HAP-1 (cell line): Measurements from ENCODE around the gene SPATA31E1.

Source experiments
- DNase-seq, 2 experiments: peaks; one replicate each; pipeline ENCODE4 v3.0.0-alpha.2; 2016 to 2020; ENCODE audit warnings: low spot score in 2 of 2
- H3K27me3 ChIP-seq: fragments of 250-450 bp; sonication (Bioruptor Pico); 2 replicates; pipeline ENCODE4 v1.5.1; 2020; ENCODE audit warnings: low read depth, mild to moderate bottlenecking, moderate library complexity
- H3K36me3 ChIP-seq: fragments of 250-450 bp; sonication (Bioruptor Pico); replicated peaks from 2 replicates; pipeline ENCODE4 v1.5.1; 2020; ENCODE audit warnings: mild to moderate bottlenecking
- H3K4me1 ChIP-seq: fragments of 250-450 bp; sonication (Bioruptor Pico); 2 replicates; pipeline ENCODE4 v1.5.1; 2020; ENCODE audit warnings: mild to moderate bottlenecking
- H3K4me3 ChIP-seq: fragments of 250-450 bp; sonication (Bioruptor Pico); 2 replicates; pipeline ENCODE4 v1.5.1; 2020; ENCODE audit warnings: mild to moderate bottlenecking, moderate library complexity
- H3K9me3 ChIP-seq: fragments of 250-450 bp; sonication (Bioruptor Pico); 2 replicates; pipeline ENCODE4 v1.5.1; 2020; ENCODE audit warnings: mild to moderate bottlenecking, moderate library complexity
- in situ Hi-C: fragments of 300-500 bp; cut with MboI; formaldehyde crosslinking; loops from 3 replicates; pipeline ENCODE4 v1.14.3; 2020; ENCODE audit warnings: low sequenced_read_pairs, inconsistent platforms, mixed read lengths

Gene SPATA31E1

GRCh38 chr9:87884578-87885459 is 2.1 kb downstream of the SPATA31E1 start:
- Histone ChIP-seq H3K27me3 (no peaks in the 10 kb centered on the region), H3K9me3 (no peaks in the 10 kb centered on the region), H3K4me1 (no peaks in the 10 kb centered on the region), H3K4me3 (no peak overlapping the region), H3K36me3 (no peaks in the 10 kb centered on the region)
- no peak for DNase-seq
- in situ Hi-C loops = no loop called here

DNA sequence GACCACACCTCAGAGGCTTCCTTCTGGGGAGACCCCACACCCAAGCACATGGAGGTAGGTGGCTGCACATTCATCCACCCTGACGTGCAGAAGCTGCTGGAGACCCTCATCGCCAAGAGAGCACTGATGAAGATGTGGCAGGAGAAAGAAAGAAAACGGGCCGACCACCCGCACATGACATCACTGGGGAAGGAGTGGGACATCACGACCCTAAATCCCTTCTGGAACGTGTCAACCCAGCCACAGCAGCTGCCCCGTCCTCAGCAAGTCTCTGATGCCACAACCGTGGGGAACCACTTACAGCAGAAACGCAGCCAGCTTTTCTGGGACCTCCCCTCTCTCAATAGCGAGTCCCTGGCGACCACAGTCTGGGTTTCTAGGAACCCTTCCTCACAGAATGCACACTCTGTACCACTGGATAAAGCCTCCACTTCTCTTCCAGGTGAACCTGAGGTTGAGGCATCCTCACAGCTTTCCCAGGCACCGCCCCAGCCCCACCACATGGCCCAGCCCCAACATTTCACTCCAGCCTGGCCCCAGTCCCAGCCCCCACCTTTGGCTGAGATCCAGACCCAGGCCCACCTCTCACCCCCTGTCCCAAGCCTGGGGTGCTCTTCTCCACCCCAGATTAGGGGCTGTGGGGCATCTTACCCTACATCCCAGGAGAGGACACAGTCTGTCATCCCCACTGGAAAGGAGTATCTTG is 3.0 kb downstream of the SPATA31E1 start:
- Histone ChIP-seq H3K27me3 (no peaks in the 10 kb centered on the region), H3K9me3 (no peaks in the 10 kb centered on the region), H3K4me3 (no peak overlapping the region), H3K36me3 (no peaks in the 10 kb centered on the region), H3K4me1 (no peaks in the 10 kb centered on the region)
- in situ Hi-C loops = no loop called here
- DNase-seq = no peak

- in situ Hi-C loops = no loop called here
- Histone ChIP-seq H3K27me3 (no peaks in the 10 kb centered on the region), H3K4me1 (no peaks in the 10 kb centered on the region), H3K4me3 (no peak overlapping the region), H3K9me3 (no peaks in the 10 kb centered on the region), H3K36me3 (no peaks in the 10 kb centered on the region)
- DNase-seq = no peak
Observed at GRCh38 chr9:87886210-87886932, 3.7 kb downstream of the SPATA31E1 start.

DNA sequence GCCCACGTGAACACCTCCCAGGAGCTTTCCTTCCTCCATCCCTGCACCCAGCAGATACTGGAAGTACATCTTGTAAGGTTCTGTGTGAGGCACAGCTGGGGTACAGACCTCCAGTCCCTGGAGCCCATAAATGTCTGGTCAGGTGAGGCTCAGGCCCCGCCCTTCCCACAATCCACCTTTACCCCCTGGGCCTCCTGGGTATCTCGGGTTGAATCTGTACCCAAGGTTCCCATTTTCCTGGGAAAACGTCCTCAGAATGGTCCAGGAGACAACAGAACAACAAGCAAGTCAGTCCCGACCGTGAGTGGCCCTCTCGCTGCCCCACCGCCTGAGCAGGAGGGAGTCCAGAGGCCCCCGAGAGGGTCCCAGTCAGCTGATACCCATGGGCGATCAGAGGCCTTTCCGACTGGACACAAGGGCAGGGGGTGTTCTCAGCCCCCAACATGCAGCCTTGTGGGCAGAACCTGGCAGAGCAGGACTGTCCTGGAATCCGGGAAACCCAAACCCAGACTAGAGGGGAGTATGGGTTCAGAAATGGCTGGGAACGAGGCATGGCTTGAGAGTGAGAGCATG is 4.3 kb downstream of the SPATA31E1 start:
- Histone ChIP-seq H3K4me1 (no peaks in the 10 kb centered on the region), H3K27me3 (no peaks in the 10 kb centered on the region), H3K4me3 (no peak overlapping the region), H3K9me3 (no peaks in the 10 kb centered on the region), H3K36me3 (no peaks in the 10 kb centered on the region)
- DNase-seq = no peak
- in situ Hi-C loops = no loop called here

DNA sequence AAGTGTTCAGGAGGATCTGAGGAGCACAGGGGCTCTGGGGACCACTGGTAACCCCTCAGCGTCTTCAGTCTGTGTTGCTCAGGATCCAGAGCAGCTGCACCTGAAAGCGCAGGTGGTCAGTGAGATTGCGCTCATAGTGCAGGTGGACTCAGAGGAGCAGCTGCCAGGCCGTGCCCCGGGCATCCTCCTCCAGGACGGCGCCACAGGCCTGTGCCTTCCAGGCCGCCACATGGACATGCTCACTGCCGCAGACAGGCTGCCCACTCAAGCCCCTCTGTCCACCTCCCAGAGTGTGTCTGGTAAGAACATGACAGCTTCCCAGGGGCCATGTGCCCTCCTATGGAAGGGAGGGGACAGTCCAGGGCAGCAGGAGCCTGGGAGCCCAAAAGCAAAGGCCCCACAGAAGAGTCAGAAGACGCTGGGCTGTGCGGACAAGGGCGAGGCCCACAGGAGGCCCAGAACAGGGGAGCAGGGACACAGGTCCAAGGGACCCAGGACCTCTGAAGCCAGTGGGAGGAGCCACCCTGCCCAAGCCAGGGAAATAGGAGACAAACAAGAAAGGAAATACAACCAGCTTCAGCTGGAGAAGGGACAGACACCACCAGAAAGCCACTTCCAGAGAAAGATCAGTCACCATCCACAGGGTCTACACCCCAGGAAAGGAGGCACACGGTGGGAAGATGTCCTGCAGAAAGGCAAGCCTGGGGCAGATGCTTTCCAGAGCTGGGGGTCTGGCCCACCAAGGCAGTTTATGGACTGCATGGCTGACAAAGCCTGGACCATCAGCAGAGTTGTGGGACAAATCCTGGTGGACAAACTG is 5.2 kb downstream of the SPATA31E1 start:
- no peak overlapping the region for H3K4me3 ChIP-seq
- no peaks in the 10 kb centered on the region for H3K27me3 ChIP-seq
- H3K4me1 ChIP-seq = no peaks in the 10 kb centered on the region
- H3K9me3 ChIP-seq = no peaks in the 10 kb centered on the region
- no peak for DNase-seq
- in situ Hi-C loops = no loop called here
- H3K36me3 ChIP-seq = no peaks in the 10 kb centered on the region

DNA sequence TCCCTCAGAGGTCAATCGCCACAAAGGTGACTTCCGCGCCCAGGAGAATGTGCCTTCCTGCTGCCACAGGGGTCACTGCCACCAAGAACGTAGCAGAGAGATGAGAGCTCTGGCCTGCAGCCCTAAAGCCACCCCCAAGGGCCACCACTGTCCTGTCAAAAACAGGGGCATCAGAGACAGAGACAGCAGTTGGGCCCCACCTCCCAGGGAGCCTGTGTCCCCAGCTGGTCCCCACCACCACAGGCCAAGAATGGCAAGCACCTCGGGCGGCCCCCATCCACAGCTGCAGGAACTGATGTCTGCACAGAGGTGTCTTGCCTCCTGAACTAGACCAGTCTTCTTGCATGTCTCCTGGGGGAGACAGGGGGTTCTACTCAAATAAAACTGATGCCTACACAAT is 5.8 kb downstream of the SPATA31E1 start:
- DNase-seq = no peak
- Histone ChIP-seq H3K4me1 (no peaks in the 10 kb centered on the region), H3K36me3 (no peaks in the 10 kb centered on the region), H3K4me3 (no peak overlapping the region), H3K27me3 (no peaks in the 10 kb centered on the region), H3K9me3 (no peaks in the 10 kb centered on the region)
- in situ Hi-C loops = no loop called here

- in situ Hi-C loops = no loop called here
- Histone ChIP-seq H3K4me1 (no peaks in the 10 kb centered on the region), H3K9me3 (no peaks in the 10 kb centered on the region), H3K27me3 (no peaks in the 10 kb centered on the region), H3K36me3 (no peaks in the 10 kb centered on the region), H3K4me3 (no peak overlapping the region)
- DNase-seq = no peak
Observed at GRCh38 chr9:87889065-87889881, 6.6 kb downstream of the SPATA31E1 start.

- H3K27me3 ChIP-seq = no peaks in the 10 kb centered on the region
- no peaks in the 10 kb centered on the region for H3K9me3 ChIP-seq
- DNase-seq = no peak
- H3K4me1 ChIP-seq = no peaks in the 10 kb centered on the region
- H3K36me3 ChIP-seq = no peaks in the 10 kb centered on the region
- no peak overlapping the region for H3K4me3 ChIP-seq
- in situ Hi-C loops = no loop called here
Observed at GRCh38 chr9:87889882-87890252, 7.2 kb downstream of the SPATA31E1 start.

DNA sequence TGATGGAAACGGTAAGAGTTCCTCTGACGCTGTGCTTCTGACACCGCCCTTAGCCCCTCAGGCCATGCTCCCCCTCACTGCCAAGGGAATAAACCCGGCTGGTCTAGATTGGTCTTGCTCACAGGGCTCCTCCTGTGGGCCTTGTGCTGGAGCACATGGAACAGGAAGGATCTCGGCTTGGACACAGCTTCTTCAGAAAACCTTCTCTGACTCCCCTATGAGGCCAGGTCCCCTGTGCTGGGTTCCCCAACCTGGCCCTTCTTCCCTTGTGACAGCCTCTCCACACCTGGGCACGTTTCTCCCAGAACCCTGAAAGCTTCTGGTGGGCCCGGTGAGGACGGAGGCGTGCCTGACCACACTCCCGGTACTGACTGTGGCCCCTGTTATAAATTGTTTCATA is 8.2 kb downstream of the SPATA31E1 start:
- Histone ChIP-seq H3K4me3 (no peak overlapping the region), H3K36me3 (no peaks in the 10 kb centered on the region), H3K4me1 (no peaks in the 10 kb centered on the region), H3K27me3 (no peaks in the 10 kb centered on the region), H3K9me3 (no peaks in the 10 kb centered on the region)
- in situ Hi-C loops = no loop called here
- DNase-seq = no peak

DNA sequence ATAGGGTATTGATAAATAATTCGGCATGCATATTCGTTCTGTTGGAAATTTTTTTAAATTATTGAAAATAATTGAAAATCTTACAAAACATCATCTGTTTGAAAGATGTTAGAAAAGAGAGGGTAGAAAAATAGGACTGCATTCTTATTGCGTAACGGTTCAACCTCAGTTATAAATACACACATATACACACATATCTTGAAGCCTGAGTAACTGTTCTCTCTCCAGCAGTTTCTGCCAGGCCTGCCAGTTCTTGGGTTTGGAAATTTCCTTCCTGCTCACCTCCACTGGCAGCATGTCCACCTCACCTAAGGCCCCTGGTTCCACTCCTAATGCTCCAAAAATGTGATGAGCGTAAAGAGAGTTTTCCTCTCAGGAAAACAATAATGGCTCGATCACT is 9.1 kb downstream of the SPATA31E1 start:
- DNase-seq = no peak
- no peaks in the 10 kb centered on the region for H3K27me3 ChIP-seq
- no peak overlapping the region for H3K4me3 ChIP-seq
- H3K9me3 ChIP-seq = no peaks in the 10 kb centered on the region
- H3K4me1 ChIP-seq = no peaks in the 10 kb centered on the region
- in situ Hi-C loops = no loop called here
- no peaks in the 10 kb centered on the region for H3K36me3 ChIP-seq

DNA sequence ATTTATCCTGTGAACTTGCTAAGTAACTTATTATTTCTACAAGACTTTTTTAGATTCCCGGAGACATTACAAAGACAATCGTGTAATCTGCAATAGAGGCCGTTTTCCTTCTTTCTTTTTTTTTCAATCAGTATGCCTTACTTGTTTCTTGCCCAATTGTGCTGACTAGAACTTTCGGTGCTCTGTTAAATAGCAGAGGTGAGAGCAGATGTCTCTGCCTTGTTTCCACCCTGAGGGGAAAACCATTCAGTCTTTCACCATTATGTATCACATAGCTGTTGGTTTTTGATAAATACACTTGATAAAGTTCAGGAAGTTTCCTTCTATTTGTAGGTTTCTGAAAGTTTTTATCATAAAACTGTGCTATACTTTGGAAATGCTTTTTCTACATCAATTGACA is 10.3 kb downstream of the SPATA31E1 start:
- DNase-seq = no peak
- H3K4me3 ChIP-seq = no peak overlapping the region
- in situ Hi-C loops = no loop called here
- no peaks in the 10 kb centered on the region for H3K9me3 ChIP-seq
- no peaks in the 10 kb centered on the region for H3K27me3 ChIP-seq
- H3K4me1 ChIP-seq = no peaks in the 10 kb centered on the region
- H3K36me3 ChIP-seq = no peaks in the 10 kb centered on the region

DNA sequence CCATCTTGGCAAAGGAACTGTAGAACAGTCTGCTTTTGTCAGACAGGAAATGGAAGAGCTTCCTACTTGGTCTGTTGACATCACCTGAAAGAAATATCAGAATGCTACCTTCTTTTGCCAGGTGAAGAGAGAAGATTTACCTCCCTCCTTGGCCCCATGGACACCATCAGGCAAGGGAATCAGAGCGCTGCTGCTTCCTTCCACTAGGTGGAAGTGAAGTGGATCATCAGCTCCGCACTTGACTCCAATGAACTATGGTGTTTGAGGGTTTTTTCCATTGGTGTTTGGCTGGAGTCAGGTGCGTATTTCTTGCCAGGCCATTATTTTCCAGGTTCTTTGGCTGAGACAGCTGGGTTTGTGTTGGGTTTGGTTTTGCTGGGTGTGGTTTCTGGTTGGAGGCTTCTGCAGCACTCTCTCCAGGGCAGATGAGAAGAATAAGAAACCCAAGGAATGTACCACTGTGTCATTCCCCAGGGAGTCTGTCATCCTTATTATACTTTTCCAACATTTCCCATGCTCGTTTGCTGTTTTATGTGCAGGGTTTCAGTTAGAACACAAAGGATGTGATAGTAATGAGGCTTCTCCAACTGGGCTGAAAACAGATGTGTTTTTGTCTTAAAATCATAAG is 12.4 kb downstream of the SPATA31E1 start:
- no peaks in the 10 kb centered on the region for H3K36me3 ChIP-seq
- no peaks in the 10 kb centered on the region for H3K27me3 ChIP-seq
- no peak overlapping the region for H3K4me3 ChIP-seq
- no peak for DNase-seq
- H3K9me3 ChIP-seq = no peaks in the 10 kb centered on the region
- H3K4me1 ChIP-seq = no peaks in the 10 kb centered on the region
- in situ Hi-C loops = no loop called here
